SU-DHL-6 (cell line): ENCODE data around the gene FNDC4.

Experiments used
- EZH2phosphoT487 ChIP-seq: fragments of 200-600 bp; sonication (generic), shearing (Covaris generic); conservative IDR thresholded peaks from 2 replicates; pipeline ENCODE4 v1.6.1; 2018; ENCODE audit warnings: mild to moderate bottlenecking, antibody characterized with exemption, low read length, moderate library complexity, mixed read lengths
- TF ChIP-seq, protein P1 (sequence below): fragments of 200-600 bp; sonication (generic); IDR thresholded peaks from one replicate; pipeline ENCODE4 v1.5.1; 2017; ENCODE audit warnings: antibody characterized with exemption, mild to moderate bottlenecking, low read length, moderate library complexity; ENCODE audit not compliant: insufficient read depth, poor library complexity, severe bottlenecking

- TF ChIP-seq, protein P1, sequence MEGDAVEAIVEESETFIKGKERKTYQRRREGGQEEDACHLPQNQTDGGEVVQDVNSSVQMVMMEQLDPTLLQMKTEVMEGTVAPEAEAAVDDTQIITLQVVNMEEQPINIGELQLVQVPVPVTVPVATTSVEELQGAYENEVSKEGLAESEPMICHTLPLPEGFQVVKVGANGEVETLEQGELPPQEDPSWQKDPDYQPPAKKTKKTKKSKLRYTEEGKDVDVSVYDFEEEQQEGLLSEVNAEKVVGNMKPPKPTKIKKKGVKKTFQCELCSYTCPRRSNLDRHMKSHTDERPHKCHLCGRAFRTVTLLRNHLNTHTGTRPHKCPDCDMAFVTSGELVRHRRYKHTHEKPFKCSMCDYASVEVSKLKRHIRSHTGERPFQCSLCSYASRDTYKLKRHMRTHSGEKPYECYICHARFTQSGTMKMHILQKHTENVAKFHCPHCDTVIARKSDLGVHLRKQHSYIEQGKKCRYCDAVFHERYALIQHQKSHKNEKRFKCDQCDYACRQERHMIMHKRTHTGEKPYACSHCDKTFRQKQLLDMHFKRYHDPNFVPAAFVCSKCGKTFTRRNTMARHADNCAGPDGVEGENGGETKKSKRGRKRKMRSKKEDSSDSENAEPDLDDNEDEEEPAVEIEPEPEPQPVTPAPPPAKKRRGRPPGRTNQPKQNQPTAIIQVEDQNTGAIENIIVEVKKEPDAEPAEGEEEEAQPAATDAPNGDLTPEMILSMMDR: no peak
- TF ChIP-seq EZH2phosphoT487: no peak
Measured at GRCh38 chr2:27527182-27527581, 32.2 kb upstream of the FNDC4 start.
